ENCODE results near the gene ANKRD33B.
A peak's percentile ranks its signal among the peaks of the same experiment; 100 is the strongest.

Gene ANKRD33B

DNA sequence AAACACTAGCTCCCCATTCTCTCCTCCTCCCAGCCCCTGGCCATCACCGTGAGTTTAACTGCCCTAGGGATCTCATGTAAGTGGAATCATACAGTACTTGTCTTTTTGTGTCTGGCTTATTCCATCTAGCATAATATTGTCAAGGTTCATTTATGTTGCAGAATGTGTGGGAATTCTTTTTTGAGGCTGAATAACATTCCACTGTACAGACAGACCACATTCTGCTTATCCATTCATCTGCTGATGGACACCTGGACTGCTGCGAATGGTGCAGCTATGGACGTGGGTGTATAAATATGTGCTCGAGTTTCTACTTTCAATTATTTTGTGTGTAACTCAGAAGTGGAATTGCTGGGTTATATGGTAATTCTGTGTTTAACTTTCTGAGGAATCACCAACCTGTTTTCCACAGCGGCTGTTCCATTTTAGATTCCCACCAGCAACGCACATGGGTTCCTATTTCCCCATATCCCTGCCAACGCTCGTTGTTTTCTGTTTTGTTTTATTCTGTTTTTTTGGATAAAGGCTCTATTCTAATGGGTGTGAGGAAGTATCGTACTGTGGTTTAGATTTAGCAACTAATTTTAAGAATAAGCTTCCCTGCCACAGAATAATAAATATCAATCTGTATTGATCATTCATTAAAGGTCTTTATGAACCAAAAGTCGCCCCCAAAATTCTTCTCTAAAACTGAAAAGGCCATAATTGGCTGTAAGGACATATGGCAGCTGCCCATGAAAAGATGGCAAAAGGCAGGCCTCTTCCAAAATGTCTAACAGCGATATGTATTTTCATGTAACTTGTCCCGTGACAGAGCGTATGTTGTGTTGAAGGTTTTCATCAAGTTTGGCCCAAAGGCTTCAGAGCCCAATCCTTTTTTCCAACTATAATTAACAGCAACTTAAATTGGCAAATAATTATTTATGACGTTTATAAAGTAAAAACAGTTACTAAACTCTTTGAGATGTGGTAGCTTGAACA is 126.9 kb downstream of the ANKRD33B start:
- FAIRE-seq (no peak), DNase-seq (ENCODE audit: low spot score) (no peak)

DNA sequence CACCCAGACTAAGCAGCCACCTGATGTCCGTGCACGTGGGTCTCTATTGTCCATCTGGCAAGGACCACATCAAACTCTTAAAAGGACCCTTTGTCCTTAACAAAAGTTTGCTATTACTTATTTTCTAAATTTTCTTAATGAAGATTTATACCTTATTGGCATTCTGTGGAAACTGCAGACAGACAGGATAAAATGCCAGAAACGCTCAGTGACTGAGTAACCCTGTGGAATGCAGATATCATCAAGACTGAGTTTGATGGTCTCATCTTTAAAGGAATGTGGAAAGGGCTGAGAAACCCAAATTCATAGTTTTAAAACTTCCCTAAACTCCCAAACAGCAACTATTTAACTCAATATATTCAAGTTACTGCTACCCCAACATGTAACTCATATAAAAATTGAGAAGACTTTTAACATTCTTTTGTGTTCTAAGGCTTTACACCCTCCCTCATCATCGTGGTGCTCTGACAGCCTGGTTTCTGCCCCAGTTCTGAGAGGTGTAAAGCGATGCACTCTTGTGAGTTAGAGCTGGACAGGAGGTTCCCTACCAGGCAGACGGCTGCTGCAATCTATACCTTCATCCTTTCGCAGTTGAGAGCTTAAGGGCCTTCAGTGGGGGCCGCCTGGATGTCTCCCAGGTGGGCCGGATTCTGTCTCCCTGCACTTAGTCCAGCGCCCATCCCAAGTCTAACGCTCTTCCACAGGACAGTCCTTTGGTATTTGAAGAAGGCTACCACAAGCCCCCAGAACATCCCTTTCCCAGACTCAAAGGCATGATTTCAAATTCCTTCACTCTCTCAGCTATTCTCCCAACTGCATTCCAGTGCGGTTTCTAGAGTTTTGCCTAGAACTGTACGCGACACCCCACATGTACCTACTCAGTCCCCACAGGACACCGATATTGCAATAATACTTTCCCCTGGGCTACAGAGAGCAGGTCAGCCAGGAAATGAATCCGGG is 128.2 kb downstream of the ANKRD33B start:
- DNase-seq (ENCODE audit: low spot score): peak; percentile 65

DNA sequence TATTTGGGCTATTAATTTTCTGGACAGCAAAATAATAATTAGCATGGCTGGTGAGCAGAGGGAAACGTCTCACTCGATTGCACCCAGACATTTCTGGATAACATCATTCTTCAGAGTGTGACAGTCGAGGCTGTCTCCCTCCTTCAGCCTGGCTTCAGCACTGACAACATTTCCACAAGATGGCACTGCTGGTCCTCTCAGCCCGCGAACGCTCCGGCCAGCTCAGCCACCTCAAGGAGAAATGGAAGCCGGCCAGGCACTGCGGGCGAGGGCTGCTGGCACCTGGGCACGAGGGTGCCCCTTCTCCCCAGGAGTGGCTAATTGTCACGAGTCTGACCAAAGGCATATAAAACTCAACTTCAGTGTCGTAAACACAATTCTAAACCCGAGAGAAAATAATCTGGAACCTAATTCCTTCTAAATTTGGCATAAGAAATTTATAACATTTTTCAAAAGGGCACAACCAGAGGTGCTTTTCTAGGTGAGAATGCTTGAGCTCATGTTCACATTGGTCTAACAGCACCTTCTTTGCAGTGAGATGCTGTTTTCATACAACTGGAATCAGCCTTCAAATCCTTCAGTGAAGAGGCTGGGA is 131.3 kb downstream of the ANKRD33B start:
- FAIRE-seq (peak; percentile 17), DNase-seq (ENCODE audit: low spot score) (peak; percentile 90)

More for the DNA sequence above, 128.2 kb downstream of the ANKRD33B start:
- FAIRE-seq: no peak

DNA sequence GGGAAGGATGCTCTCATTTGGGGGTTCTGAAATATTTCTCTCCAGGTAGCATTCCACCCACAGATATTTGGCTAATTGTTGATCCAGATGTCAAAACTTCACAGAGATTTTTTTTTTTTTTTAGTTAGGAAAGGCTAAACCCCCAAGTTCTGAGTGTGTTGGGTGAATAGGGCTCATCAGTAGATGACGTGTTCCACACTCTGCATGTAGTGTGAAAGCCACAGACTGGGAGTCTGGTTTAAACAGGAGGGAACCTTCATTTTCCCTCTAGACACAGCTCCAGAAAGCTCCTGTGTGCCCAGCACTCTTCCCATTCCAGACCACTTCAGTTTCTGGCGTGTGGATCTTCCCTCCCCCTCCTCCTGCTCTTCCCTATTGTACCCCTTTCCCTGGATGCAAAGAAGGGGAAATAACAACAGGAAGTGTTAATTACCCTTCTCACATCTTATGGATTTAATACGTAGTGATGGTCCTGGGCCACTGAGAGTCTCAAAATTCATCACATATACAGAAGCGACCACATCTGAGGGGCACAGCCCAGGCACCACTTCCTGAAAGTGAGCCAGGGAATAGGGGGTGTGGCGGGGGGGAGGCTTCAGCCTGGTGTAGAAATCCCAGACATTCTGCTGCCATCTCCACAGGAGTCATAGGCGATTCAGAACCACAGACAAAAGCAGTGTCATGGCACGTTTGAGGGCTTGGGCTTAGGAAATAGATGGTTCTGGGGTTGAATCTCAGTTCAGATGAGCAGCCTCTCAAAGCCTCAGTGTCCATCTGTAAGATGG is 132.1 kb downstream of the ANKRD33B start:
- FAIRE-seq (no peak), DNase-seq (ENCODE audit: low spot score) (no peak)

DNA sequence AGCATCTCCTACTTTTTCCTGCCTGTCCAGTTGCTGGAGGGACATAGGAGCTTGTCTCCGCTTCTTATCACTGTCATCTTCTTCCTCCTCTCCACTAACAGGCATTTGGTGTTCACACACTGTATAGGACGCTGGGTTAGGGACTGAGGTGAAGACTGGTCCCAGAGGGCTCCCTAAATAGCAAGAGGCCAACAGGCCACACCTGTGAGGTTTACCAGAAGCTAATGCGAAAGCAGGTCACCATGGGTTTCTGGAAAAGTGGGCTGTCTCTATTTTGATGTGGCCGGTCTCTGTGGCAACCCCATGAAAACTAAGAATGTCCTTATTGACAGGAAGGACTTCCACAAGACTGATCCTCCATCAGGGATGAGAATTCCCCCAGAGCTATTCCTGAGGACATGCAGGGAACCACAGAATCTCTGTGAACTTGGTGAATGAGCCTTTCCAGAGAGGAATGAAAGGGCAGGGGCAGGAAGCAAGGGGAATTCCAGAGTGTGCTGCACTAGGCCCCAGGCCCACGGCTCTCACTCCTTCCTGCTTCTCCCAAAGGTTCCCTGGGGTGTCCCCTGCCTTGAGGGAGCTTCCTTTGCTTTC is 135.5 kb downstream of the ANKRD33B start:
- FAIRE-seq (no peak), DNase-seq (ENCODE audit: low spot score) (no peak)

DNA sequence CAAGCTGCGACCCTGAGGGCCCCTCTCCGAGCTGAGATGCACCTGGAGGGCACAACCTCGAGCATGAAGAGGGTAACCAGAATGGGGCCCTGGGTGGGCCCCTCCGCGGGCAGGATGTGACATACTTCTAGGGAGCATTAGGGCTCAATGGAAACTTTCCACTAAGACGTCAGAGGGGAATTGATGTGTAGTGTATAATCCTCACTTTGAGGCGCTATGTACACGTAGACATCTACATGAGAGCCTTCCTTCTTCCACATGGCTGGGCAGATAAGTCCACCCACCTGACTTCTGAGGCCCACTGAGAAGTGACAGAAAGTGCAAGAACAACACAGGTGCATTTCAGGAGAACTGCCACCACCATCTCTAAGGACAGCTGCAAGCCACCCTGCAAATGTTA is 136.1 kb downstream of the ANKRD33B start:
- FAIRE-seq (no peak), DNase-seq (ENCODE audit: low spot score) (no peak)

DNA sequence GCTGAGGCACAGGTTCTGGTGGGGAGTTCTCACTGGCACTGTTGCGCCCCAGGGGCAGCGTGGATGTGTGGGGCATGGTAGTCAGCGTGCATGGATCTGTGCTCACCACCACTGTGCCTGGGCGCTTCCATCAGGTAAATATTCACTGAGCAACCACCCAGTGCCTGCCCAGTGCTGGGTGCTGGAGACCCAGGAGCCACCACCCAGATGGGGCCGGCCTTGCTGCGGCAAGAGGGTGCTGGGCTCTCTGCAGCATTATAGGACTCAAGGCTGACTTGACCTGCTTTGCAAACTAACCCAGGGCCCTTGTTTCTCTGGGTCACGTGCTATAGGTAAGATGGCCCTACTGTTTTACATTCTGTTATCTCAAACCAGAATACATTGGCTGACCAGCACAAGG is 136.6 kb downstream of the ANKRD33B start:
- FAIRE-seq (no peak), DNase-seq (ENCODE audit: low spot score) (no peak)

DNA sequence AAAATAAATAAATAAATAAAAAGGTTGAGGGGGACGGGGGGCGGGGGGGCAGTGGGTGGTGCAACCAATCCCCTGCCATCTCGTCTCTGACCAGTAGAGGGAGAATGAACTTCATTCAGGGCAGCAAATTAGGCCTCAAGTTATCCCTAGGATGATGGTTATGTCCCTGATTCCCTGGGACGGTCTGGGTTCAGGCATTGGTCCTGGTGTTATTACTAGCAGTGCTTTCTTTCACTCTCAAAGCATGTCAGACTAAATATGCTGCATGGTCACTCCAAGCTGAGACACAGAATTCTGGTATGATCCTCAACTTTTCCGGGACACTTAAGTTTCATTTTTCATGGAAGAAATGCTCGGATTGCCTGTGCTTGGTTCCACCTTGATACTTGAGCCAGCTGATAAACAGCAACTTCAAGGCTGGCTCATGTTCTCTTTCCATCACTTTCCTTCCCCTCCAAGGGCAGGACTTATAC is 137.7 kb downstream of the ANKRD33B start:
- FAIRE-seq: no peak
- peak; percentile 50 for DNase-seq (ENCODE audit: low spot score)

DNA sequence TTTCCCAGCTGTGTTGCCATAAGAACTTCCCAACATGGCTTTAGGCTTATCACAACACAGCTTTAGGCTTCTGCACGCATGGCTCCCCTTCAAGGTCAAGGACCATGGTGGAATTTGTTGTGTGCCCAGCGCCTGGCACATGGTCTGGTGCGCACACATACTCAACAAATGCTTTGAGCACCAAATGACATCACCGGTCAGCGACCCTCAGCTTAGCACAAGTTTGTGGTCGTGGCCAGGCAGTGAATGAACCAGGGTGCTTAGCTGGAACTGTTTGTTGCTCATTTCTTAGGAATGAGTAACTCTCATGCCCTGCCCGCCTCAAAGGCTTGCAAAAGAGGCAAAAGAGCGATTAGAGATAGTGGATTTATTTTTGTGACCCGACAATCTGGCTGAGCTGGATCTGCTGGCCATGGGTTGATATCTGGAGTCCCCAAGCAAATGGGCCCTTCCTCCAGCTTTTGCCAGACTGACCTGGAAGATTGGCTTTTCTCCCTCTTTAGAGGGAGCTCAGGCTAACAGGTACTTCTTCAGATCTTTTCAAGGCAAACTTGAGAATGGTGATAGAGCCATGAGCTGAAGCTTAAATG is 138.3 kb downstream of the ANKRD33B start:
- no peak for FAIRE-seq
- peak; percentile 64 for DNase-seq (ENCODE audit: low spot score)

DNA sequence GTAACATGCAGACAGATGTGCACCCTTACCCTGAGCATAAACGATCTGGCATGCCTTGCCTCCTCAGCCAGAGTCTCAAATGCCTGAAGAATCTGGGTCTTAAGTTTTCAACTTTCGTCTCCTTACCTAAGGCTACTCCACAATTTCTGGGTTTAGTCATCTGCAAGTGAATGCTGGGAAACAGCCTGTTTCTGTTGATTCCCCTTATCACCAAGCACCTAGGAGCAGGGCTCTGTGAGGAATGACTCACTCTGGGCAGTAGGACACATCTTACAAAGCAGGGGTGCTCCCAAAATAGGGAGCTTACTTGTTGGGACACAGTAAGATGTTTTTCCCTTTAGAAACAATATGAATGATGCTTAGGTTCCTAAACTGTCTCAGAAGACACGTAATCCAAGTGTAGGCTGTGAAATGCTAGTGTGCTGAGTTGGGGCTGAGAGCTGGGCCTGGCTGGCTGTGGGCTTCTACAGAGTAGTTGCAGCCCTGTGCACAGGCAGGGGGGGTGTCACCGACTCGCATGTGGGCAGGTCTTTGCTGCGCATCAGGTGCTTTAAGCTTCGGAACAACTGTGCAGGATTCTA is 139.1 kb downstream of the ANKRD33B start:
- FAIRE-seq: no peak
- no peak for DNase-seq (ENCODE audit: low spot score)

DNA sequence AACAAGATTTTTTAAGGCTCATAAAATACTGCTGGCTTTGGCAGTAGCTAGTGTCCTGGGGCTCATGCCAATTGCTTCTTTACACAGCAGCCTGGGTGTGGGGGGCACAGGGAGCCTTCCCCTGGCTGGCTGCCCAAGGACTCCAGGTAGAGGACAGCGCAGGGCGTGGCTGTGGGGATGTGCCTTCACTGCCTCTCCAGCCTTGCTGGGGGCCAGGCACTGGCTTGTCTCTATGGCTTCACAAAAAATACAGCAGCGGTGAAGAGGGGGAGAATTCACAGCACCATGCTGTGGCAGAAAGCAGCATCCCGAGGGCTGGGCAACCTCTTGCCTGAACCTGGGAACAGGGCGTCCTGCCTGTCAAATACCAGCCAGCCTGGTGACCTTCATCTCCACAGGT is 139.8 kb downstream of the ANKRD33B start:
- DNase-seq (ENCODE audit: low spot score) (no peak), FAIRE-seq (no peak)

DNA sequence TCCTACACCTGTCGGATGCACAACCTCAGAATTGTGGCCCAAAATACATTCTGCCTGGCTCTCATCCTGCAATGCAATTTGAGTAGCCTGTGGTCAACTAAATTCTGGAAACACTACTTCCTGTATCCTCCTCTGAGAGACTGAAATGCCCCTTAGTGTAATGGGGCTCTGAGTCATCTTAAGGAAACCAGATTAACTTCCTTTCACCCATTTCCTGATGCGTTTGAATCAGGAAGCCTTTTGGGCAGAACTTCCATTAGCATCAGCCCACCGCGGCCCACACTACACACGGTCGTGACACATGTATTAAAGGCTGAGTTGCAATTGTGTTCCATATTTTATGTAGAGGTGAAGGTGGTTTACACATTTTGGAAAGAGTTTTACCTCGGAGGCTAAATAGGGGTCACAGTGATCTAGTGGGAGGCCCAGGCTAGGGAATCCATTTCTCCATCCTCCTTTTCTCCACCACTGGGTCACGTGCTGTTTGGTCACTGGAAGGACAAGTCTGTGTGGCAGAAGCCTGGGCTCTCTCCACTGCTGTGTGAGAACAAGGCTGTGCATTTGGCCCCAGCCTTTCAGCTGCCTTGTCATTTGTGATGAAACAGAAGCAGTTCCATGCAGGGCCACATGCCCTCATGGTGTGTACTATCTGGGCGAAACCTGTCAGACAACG is 141.2 kb downstream of the ANKRD33B start:
- peak; percentile 69 for DNase-seq (ENCODE audit: low spot score)
- FAIRE-seq: no peak

DNA sequence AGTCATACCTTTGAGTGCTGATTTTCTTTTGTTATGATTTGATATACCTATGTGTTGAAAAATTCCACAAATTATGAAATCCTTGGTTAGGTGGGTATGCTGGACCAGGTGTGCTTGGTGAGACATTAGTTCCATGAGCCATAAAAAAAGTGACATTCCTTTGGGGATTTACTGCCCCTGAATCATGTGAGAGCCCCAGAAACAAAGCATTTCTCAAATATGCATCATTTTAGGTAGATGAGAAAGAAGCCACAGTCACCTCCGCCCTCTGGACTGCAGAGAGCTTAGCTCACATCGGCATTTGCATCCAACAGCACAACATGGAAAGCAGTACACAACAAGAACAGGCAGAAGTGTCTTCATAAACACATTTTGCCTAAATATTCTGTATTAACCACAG is 141.9 kb downstream of the ANKRD33B start:
- DNase-seq (ENCODE audit: low spot score) (peak; percentile 71), FAIRE-seq (no peak)

DNA sequence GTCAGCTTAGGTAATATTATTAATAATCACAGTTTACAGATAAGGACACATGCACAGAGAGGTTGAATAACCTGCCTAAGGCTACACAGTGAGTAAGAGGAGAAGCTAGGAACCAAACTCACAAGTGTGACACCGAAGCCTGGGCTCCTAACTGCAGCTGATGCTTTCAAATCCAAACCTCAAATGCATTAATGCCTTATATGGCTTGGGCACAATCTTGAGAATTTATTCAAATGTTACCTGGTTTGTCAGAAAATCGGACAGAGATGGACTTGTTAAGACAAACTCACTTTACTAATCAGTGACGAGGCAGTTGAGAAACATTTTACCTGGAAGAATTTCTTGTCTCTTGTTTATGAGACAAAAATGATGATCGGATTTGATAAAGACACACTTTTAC is 142.5 kb downstream of the ANKRD33B start:
- FAIRE-seq: no peak
- DNase-seq (ENCODE audit: low spot score): no peak
